OCI-LY7 (cell line): ENCODE results near the gene DGCR2.

Experiments used
- EZH2phosphoT487 ChIP-seq: fragments of 200-600 bp; sonication (generic); IDR thresholded peaks from 2 replicates; pipeline ENCODE4 v1.6.1; 2018; ENCODE audit warnings: low read depth, borderline replicate concordance, mild to moderate bottlenecking, mixed run types, antibody characterized with exemption, low read length, moderate library complexity, mixed read lengths
- TF ChIP-seq, protein P1 (sequence below): fragments of 200-600 bp; sonication (generic); conservative IDR thresholded peaks from 2 replicates; pipeline ENCODE4 v1.5.1; 2014; ENCODE audit warnings: mild to moderate bottlenecking, antibody characterized with exemption, low read length, moderate library complexity, mixed read lengths

- TF ChIP-seq, protein P1, sequence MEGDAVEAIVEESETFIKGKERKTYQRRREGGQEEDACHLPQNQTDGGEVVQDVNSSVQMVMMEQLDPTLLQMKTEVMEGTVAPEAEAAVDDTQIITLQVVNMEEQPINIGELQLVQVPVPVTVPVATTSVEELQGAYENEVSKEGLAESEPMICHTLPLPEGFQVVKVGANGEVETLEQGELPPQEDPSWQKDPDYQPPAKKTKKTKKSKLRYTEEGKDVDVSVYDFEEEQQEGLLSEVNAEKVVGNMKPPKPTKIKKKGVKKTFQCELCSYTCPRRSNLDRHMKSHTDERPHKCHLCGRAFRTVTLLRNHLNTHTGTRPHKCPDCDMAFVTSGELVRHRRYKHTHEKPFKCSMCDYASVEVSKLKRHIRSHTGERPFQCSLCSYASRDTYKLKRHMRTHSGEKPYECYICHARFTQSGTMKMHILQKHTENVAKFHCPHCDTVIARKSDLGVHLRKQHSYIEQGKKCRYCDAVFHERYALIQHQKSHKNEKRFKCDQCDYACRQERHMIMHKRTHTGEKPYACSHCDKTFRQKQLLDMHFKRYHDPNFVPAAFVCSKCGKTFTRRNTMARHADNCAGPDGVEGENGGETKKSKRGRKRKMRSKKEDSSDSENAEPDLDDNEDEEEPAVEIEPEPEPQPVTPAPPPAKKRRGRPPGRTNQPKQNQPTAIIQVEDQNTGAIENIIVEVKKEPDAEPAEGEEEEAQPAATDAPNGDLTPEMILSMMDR = 0 out of 2 replicates have a peak, but pooled peaks have one; percentile 13
- TF ChIP-seq EZH2phosphoT487 = no peak
Observed at GRCh38 chr22:19058713-19059451, 63.3 kb downstream of the DGCR2 start.
